PC-3 (cell line): ENCODE measurements around the gene MYO16. TPM values are rescaled to one million over a fixed set of nuclear protein-coding genes. Genes with fewer than 3 reads are reported as not detected.

Experiments used
- ATAC-seq: fragments of 200-7000 bp; cut with Tn5 transposase; 2 replicates; pipeline ENCODE4 v1.9.1; 2020; ENCODE audit warnings: mild to moderate bottlenecking, moderate library complexity
- BruUV-seq: library from RNA; stranded (reverse); fragments of 400-500 nt; replicated peaks from 2 replicates; lab custom pipeline; 2021; lab: Mats Ljungman, UMichigan
- CTCF ChIA-PET: fragments of 300-600 bp; sonication (Branson Sonifier 250); formaldehyde crosslinking; loops from one replicate; lab custom pipeline; 2022; ENCODE audit warnings: antibody characterized with exemption; lab: Charles Lee
- POLR2A ChIA-PET: fragments of 300-600 bp; sonication (Branson Sonifier 250); formaldehyde crosslinking; loops from one replicate; lab custom pipeline; 2022; ENCODE audit warnings: antibody characterized with exemption; ENCODE audit not compliant: unreplicated experiment; lab: Charles Lee
- DNase-seq: peaks from one replicate; pipeline ENCODE4 v3.0.0-alpha.2; 2015
- H2AFZ ChIP-seq: fragments of 300-600 bp; sonication (generic); 2 replicates; pipeline ENCODE4 v1.6.0; 2016; ENCODE audit warnings: antibody characterized with exemption, low read length
- H3F3A ChIP-seq: fragments of 300-600 bp; sonication (generic); one replicate; pipeline ENCODE4 v1.6.0; 2017; ENCODE audit warnings: antibody characterized with exemption, low read length, control low read depth, mild to moderate bottlenecking; ENCODE audit not compliant: unreplicated experiment
- H3K27ac ChIP-seq: fragments of 300-600 bp; sonication (generic); 2 replicates; pipeline ENCODE4 v1.5.1; 2016; ENCODE audit warnings: mild to moderate bottlenecking, low read length
- H3K27me3 ChIP-seq: fragments of 300-600 bp; sonication (generic); 2 replicates; pipeline ENCODE4 v1.6.1; 2016; ENCODE audit warnings: low read length, mixed read lengths
- H3K36me3 ChIP-seq: fragments of 300-600 bp; sonication (generic); 2 replicates; pipeline ENCODE4 v1.6.1; 2016; ENCODE audit warnings: low read depth, mixed run types, low read length, mixed read lengths
- H3K4me1 ChIP-seq: fragments of 300-600 bp; sonication (generic); 2 replicates; pipeline ENCODE4 v1.5.1; 2016; ENCODE audit warnings: low read length; ENCODE audit not compliant: insufficient read depth
- H3K4me2 ChIP-seq: fragments of 300-600 bp; sonication (generic); 2 replicates; pipeline ENCODE4 v1.6.0; 2016; ENCODE audit warnings: low read length
- H3K4me3 ChIP-seq: fragments of 300-600 bp; sonication (generic); 2 replicates; pipeline ENCODE4 v1.5.1; 2016; ENCODE audit warnings: mild to moderate bottlenecking, low read length, mixed read lengths
- H3K79me2 ChIP-seq: fragments of 300-600 bp; sonication (generic); 2 replicates; pipeline ENCODE4 v1.6.1; 2017; ENCODE audit warnings: low read length, mixed read lengths
- H3K9ac ChIP-seq: fragments of 300-600 bp; sonication (generic); 2 replicates; pipeline ENCODE4 v1.6.0; 2016; ENCODE audit warnings: mild to moderate bottlenecking, low read length
- H3K9me2 ChIP-seq: fragments of 300-600 bp; sonication (generic); replicated peaks from 2 replicates; pipeline ENCODE4 v1.6.1; 2016; ENCODE audit warnings: mixed run types, low read length, mixed read lengths
- H3K9me3 ChIP-seq: fragments of 300-600 bp; sonication (generic); 2 replicates; pipeline ENCODE4 v1.6.1; 2016; ENCODE audit warnings: low read length, mixed read lengths
- H4K20me1 ChIP-seq: fragments of 300-600 bp; sonication (generic); 2 replicates; pipeline ENCODE4 v1.6.1; 2016; ENCODE audit warnings: low read length, mixed read lengths
- CTCF ChIP-seq: fragments of 300-600 bp; sonication (generic); conservative IDR thresholded peaks from 2 replicates; pipeline ENCODE4 v1.5.1; 2017; ENCODE audit warnings: antibody characterized with exemption, low read depth, mild to moderate bottlenecking, low read length
- EZH2 ChIP-seq: fragments of 300-600 bp; sonication (generic); IDR thresholded peaks from one replicate; pipeline ENCODE4 v1.6.1; 2017; ENCODE audit warnings: antibody characterized with exemption, mild to moderate bottlenecking, low read length; ENCODE audit not compliant: unreplicated experiment
- EZH2phosphoT487 ChIP-seq: fragments of 300-600 bp; sonication (generic); IDR thresholded peaks from 2 replicates; pipeline ENCODE4 v1.6.1; 2018; ENCODE audit warnings: mild to moderate bottlenecking, antibody characterized with exemption, low read length, borderline replicate concordance
- intact Hi-C: fragments of 100-400 bp; cut with micrococcal nuclease; formaldehyde crosslinking; loops from 2 replicates; pipeline ENCODE4 v1.9.0; 2023
- total RNA-seq: library from RNA; depleted of rRNA; stranded (reverse); fragments of >200 nt; gene quantifications from 2 replicates; pipeline ENCODE4 v1.2.3, GENCODE V29; 2014

The MYO16 gene
- total RNA-seq, 1 experiment from 2014 or later = not detected

DNA sequence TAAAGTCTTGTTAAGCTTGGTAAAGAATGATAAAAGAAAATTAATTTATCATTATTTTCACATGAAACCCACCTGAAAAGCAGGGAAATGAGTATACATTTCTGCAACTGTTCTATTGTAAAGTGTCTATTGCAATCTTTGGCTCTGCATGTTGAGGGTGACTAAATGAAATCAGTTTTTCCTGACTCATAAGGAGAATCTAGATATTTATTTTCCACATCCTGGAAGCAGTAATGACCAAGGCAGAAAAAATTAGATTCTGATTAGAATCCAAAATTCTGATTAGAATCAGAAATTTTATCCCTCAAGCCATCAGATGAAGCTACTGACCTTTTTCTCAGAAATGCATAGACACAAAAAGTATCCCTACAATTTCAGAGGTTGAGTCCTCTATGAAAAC lies 178.4 kb downstream of the MYO16 start:
- TF ChIP-seq EZH2 (no peak), EZH2phosphoT487 (no peak), CTCF (no peak)
- Histone ChIP-seq H3K4me1 (no peaks in the 10 kb centered on the region), H3F3A (no peaks in the 10 kb centered on the region), H2AFZ (no peak overlapping the region), H3K27me3 (no peaks in the 10 kb centered on the region), H3K4me2 (no peak overlapping the region), H3K4me3 (no peak overlapping the region), H3K36me3 (no peaks in the 10 kb centered on the region), H3K9me2 (no peaks in the 10 kb centered on the region), H3K9ac (no peak overlapping the region), H3K79me2 (no peaks in the 10 kb centered on the region), H3K9me3 (no peaks in the 10 kb centered on the region), H4K20me1 (no peaks in the 10 kb centered on the region), H3K27ac (no peak overlapping the region)
- intact Hi-C loops = no loop called here
- ChIA-PET POLR2A (no interaction called here), CTCF (no interaction called here)
- no peak for ATAC-seq
- BruUV-seq = no TSS peak
- no peak for DNase-seq

DNA sequence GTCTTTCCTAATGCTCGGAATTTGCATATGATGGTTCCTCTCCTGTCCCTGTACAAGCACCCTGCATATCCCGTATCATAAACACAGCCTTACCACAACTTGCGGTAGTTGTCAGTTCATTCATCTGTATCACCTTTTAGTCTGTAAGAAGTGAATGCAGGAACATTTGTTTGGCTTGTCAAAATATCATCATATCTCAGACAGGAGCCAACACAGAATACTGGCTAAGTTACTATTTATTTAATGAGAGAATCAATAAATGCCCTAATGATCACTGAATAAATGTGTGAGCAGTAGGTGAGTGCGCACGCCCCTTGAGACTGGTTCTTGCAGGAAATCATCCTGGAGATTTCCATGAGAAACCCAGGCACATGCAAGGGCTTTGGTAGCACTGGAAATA lies 182.8 kb downstream of the MYO16 start:
- ATAC-seq (no peak), DNase-seq (no peak)
- Histone ChIP-seq H3K79me2 (no peaks in the 10 kb centered on the region), H2AFZ (no peak overlapping the region), H4K20me1 (no peaks in the 10 kb centered on the region), H3K36me3 (no peaks in the 10 kb centered on the region), H3K27me3 (0 out of 2 replicates have a peak, but pooled peaks cover 3% of the 10 kb centered on the region), H3K9me3 (no peaks in the 10 kb centered on the region), H3K4me1 (no peaks in the 10 kb centered on the region), H3F3A (no peaks in the 10 kb centered on the region), H3K9me2 (no peaks in the 10 kb centered on the region), H3K9ac (no peak overlapping the region), H3K27ac (no peak overlapping the region), H3K4me2 (no peak overlapping the region), H3K4me3 (no peak overlapping the region)
- ChIA-PET CTCF (no interaction called here), POLR2A (no interaction called here)
- TF ChIP-seq EZH2 = no peak
- TF ChIP-seq CTCF = no peak
- no peak for TF ChIP-seq EZH2phosphoT487
- intact Hi-C loops = no loop called here
- BruUV-seq = no TSS peak

DNA sequence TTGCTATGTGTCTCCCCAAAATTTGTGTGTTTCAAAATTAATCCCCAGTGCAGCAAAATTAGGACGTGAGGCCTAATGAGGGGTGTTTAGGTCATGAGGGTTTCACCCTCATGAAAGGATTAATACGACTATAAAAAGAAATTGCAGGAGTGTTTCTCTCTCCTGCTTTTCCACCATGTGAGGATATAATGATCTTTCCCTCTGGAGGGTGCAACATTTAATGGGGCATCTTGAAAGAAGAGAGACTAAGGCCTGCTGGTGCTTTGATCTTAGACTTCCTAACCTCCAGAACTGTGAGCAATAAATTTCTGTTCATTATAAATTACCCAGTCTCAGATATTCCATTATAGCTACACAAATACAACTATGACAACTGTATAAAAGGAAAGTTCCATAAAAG lies 183.2 kb downstream of the MYO16 start:
- no peak for DNase-seq
- no TSS peak for BruUV-seq
- intact Hi-C loops = no loop called here
- TF ChIP-seq EZH2phosphoT487 (no peak), EZH2 (no peak), CTCF (no peak)
- Histone ChIP-seq H3K4me1 (no peaks in the 10 kb centered on the region), H3K79me2 (no peaks in the 10 kb centered on the region), H3K27me3 (0 out of 2 replicates have a peak, but pooled peaks cover 3% of the 10 kb centered on the region), H3F3A (no peaks in the 10 kb centered on the region), H3K9me2 (no peaks in the 10 kb centered on the region), H2AFZ (no peak overlapping the region), H3K4me2 (no peak overlapping the region), H4K20me1 (no peaks in the 10 kb centered on the region), H3K9me3 (no peaks in the 10 kb centered on the region), H3K27ac (no peak overlapping the region), H3K9ac (no peak overlapping the region), H3K4me3 (no peak overlapping the region), H3K36me3 (no peaks in the 10 kb centered on the region)
- ChIA-PET POLR2A (no interaction called here), CTCF (no interaction called here)
- ATAC-seq = no peak
